Esophagus squamous epithelium (tissue), 5 donors: ENCODE measurements around the gene ADGRV1. TPM values are rescaled to one million over a fixed set of nuclear protein-coding genes. Genes with fewer than 3 reads are reported as not detected.

Experiments
- DNase-seq: peaks from one replicate; lab custom pipeline; 2025; lab: John Stamatoyannopoulos, UW
- H3K27ac ChIP-seq, 4 donors: fragments of 200-600 bp; sonication (generic); one replicate each; pipeline ENCODE4 v1.5.1; 2016 to 2019; ENCODE audit warnings: mild to moderate bottlenecking in 1 of 4
- H3K27me3 ChIP-seq, 4 donors: fragments of 200-600 bp; sonication (generic); 1 replicate in 3 of 4; 2 replicates in 1 of 4; pipeline versions ENCODE4 v1.5.1 to v1.6.0; 2017 to 2021; ENCODE audit warnings: antibody characterized with exemption in 1 of 4
- H3K36me3 ChIP-seq, 3 donors: fragments of 200-600 bp; sonication (generic); one replicate each; pipeline ENCODE4 v1.5.1; 2016 to 2019
- H3K4me1 ChIP-seq, 3 donors: fragments of 200-600 bp; sonication (generic); one replicate each; pipeline ENCODE4 v1.5.1; 2017 to 2019
- H3K4me3 ChIP-seq, 4 donors: fragments of 200-600 bp; sonication (generic); 1 replicate in 3 of 4; 2 replicates in 1 of 4; pipeline ENCODE4 v1.5.1; 2016 to 2019; ENCODE audit warnings: mild to moderate bottlenecking in 2 of 4, moderate library complexity in 1 of 4
- H3K9me3 ChIP-seq, 3 donors: fragments of 200-600 bp; sonication (generic); one replicate each; pipeline ENCODE4 v1.5.1; 2016 to 2019
- CTCF ChIP-seq, 6 experiments: fragments of 450-650 bp in 4 of 6; fragments of 200-600 bp in 2 of 6; sonication (generic) in 2 of 6; IDR thresholded peaks; one replicate each; pipeline ENCODE4 v1.5.1; 2016 to 2019; ENCODE audit warnings: antibody characterized with exemption in 6 of 6, mild to moderate bottlenecking in 4 of 6, moderate library complexity in 4 of 6
- POLR2A ChIP-seq, 4 donors: fragments of 450-650 bp; IDR thresholded peaks; one replicate each; pipeline ENCODE4 v1.6.1; 2017; ENCODE audit warnings: antibody characterized with exemption in 4 of 4, mild to moderate bottlenecking in 4 of 4, moderate library complexity in 3 of 4
- WGBS, 2 donors: methylation state at CpG; one replicate each; pipeline ENCODE4 v1.1.5; 2018; 5-methylcytosine and 5-hydroxymethylcytosine counted together
- intact Hi-C: fragments of 100-400 bp; cut with DNase I; formaldehyde crosslinking; loops from one replicate; pipeline ENCODE4 v1.15.0; 2022
- total RNA-seq, 4 donors: library from RNA; depleted of rRNA; stranded (reverse); fragments of >200 nt; gene quantifications; one replicate each; pipeline ENCODE4 v1.1.0, GENCODE V29; 2016
- donor health status: DM: yes; HTN: yes; CAD: no.

Gene ADGRV1
- total RNA-seq, 4 donors from 2014 or later: 1.9 to 14.1 (median 4.0) TPM

- Histone ChIP-seq H3K27me3 (no peaks in the 10 kb centered on the region), H3K36me3 (no peaks in the 10 kb centered on the region), H3K9me3 (no peaks in the 10 kb centered on the region), H3K4me1 (no peaks in the 10 kb centered on the region), H3K4me3 (no peak overlapping the region), H3K27ac (no peak overlapping the region)
- no peak for DNase-seq
- TF ChIP-seq POLR2A (IDR thresholded peaks at IDR 0.05) (no peak), CTCF (IDR thresholded peaks at IDR 0.05) (no peak)
- intact Hi-C loops: no loop called here
- WGBS, 2 donors: 53 to 57% methylated on average over 2 of the region's 2 CpGs
Measured at GRCh38 chr5:90741022-90741564, 182.5 kb downstream of the ADGRV1 start.

GRCh38 chr5:90746119-90746518, 187.5 kb downstream of the ADGRV1 start:
- DNase-seq: no peak
- Histone ChIP-seq H3K36me3 (no peaks in the 10 kb centered on the region), H3K27me3 (no peaks in the 10 kb centered on the region), H3K9me3 (no peaks in the 10 kb centered on the region), H3K4me1 (no peaks in the 10 kb centered on the region), H3K4me3 (no peak overlapping the region), H3K27ac (no peak overlapping the region)
- intact Hi-C loops: no loop called here
- 84 to 87% methylated on average over 1 of the region's 1 CpG for WGBS, 2 donors
- TF ChIP-seq CTCF (IDR thresholded peaks at IDR 0.05): no peak
- no peak for TF ChIP-seq POLR2A (IDR thresholded peaks at IDR 0.05)

- no peaks in the 10 kb centered on the region for H3K4me1 ChIP-seq
- H3K27me3 ChIP-seq: no peaks in the 10 kb centered on the region
- no peak for TF ChIP-seq POLR2A (IDR thresholded peaks at IDR 0.05)
- TF ChIP-seq CTCF (IDR thresholded peaks at IDR 0.05): no peak
- no peak overlapping the region for H3K27ac ChIP-seq
- WGBS, 2 donors: 35 to 51% methylated on average over 3 of the region's 3 CpGs
- intact Hi-C loops: no loop called here
- no peak overlapping the region for H3K4me3 ChIP-seq
- no peaks in the 10 kb centered on the region for H3K9me3 ChIP-seq
- DNase-seq: no peak
- H3K36me3 ChIP-seq: no peaks in the 10 kb centered on the region
Measured at GRCh38 chr5:90747175-90747574, 188.6 kb downstream of the ADGRV1 start.

GRCh38 chr5:90747693-90748092, 189.1 kb downstream of the ADGRV1 start:
- no peaks in the 10 kb centered on the region for H3K4me1 ChIP-seq
- no peaks in the 10 kb centered on the region for H3K27me3 ChIP-seq
- WGBS, 2 donors: 92% methylated on average over 2 of the region's 2 CpGs; no CpG with 5 or more reads in 1 of the 2 donors
- no peaks in the 10 kb centered on the region for H3K9me3 ChIP-seq
- H3K36me3 ChIP-seq: no peaks in the 10 kb centered on the region
- no peak overlapping the region for H3K4me3 ChIP-seq
- no peak for DNase-seq
- no peak for TF ChIP-seq CTCF (IDR thresholded peaks at IDR 0.05)
- no peak for TF ChIP-seq POLR2A (IDR thresholded peaks at IDR 0.05)
- no peak overlapping the region for H3K27ac ChIP-seq
- intact Hi-C loops: no loop called here

- Histone ChIP-seq H3K9me3 (no peaks in the 10 kb centered on the region), H3K36me3 (no peaks in the 10 kb centered on the region), H3K4me3 (no peak overlapping the region), H3K27me3 (no peaks in the 10 kb centered on the region), H3K27ac (no peak overlapping the region), H3K4me1 (no peaks in the 10 kb centered on the region)
- DNase-seq: no peak
- TF ChIP-seq CTCF (IDR thresholded peaks at IDR 0.05) (no peak), POLR2A (IDR thresholded peaks at IDR 0.05) (no peak)
- WGBS, 2 donors: 73 to 83% methylated on average over 2 of the region's 2 CpGs
- intact Hi-C loops: no loop called here
Measured at GRCh38 chr5:90759119-90759518, 200.5 kb downstream of the ADGRV1 start.
